ENCODE results near the gene BRSK1.

BRSK1 gene

DNA sequence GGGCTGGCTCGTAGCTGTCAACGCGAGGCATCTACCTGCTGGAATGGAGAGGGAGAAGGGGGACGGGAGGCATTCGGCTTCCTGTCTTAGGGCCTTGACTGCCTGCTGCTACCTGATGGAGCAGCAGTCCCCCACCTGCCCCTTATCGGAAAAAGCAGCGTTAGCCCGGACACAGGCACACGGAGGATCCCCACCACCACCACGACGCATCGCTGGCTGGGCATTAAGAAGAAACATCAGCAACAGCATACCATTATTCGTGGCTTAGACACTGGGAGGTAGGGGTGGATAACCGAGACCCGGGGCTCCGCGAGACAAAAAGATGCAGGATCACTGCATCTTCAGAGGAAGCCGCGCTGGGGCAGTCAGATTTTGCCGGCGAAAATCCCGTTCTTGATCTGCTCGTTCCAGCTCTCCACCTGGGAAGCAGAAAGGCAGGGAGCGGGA lies 69.6 kb downstream of the BRSK1 start:
- DNase-seq (ENCODE audit: low spot score) = no peak

DNA sequence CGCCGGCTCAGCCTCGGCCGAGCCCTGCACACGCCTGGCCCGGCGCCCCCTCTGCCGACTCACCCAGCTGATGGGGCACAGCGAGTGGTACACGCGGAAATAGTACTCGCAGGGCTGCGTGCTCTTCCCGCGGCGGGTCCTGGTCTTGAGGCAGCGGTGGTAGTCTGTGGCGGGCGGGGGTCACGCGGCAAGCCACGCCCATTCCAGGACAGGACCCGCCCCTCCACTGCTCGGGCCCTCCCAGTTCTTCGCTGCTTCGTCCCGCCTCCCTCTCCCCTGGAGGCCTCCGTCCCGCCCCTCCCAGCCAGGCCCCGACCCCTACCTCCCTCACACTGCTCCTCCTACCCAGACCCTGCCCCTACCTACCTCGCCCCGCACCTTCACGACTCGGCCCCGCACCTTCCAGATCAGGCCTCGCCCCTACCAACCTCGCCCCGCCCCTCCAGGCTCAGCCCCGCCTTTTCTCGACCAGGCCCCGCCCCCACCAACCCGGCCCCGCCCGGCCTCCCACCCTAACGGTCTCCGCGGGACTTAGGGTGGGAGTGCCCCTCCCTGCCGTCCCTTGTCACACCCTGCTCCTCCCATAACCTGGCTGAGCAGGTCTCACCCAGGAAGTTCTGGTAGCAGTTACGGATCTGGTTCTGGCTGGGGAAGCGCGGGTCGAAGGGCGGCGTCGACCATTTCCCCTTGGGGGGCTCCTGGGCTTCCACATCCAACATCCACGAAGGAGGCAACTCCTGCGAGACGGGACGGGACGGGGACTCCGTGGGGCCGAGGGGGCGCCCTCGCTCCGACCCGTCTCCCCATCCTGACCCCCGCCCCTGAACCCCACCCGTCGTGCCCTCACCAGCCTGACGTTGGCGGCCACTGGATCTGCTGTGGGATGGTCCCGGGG lies 70.3 kb downstream of the BRSK1 start:
- peak; percentile 60 for DNase-seq (ENCODE audit: low spot score)

DNA sequence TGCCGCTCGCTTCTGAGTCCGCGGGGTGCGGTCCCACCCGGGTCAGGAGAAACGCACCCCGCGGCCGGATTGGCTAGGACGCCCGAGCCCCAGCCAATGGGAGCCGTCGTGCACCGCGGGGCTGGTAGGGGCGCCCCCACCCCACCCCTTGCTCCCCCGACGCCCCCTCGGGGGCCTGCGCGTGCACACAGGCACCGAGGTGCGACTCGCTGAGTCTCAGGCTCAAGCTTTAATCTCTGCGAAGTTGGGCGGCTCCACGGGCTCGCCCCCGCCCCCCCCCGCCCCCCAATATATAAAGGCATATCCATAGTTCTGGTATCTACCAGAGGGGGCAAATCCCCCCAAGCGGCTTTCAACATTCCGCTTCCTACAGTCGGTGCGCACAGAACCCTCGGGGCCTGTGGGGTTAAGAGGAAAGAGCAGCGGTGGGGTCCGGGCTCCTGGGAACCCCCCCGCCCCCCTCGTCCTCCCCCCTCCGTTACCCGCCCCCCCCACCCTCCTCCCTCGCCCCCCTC lies 71.0 kb downstream of the BRSK1 start, which contains the start of gene COX6B2:
COX6B2 (minus strand) TSS at position 22 of the 515 bp plus-strand sequence. CDS start 198 bp downstream, outside the sequence.
- DNase-seq (ENCODE audit: low spot score) = no peak

DNA sequence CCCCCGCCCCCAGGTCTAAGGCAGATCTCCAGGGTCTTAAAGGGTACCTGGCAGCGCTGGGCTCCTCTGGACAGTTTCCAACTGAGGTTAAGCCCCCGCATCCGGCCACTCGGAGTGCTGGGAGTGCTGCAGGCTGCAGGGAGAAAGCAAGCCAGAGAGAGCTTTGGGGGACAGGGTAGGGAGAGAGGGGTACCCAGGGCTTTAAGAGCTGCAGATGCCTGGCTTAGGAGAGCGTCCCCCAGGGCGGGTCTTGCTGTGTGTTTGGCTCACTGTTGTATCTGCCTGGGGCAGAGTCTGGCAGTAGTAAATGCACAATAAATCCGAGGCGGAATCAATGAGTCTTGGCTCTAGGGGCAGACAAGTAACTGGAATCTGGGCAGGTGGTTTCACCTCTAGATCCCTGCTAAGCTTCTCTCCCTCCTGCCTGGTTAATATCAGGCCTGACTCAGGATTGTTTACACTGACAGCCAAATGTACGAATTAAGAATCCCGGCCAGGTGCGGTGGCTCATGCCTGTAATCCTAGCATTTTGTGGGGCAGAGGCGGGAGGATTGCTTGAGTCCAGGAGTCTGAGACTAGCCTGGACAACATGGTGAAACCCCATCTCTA lies 71.5 kb downstream of the BRSK1 start:
- DNase-seq (ENCODE audit: low spot score) = no peak

DNA sequence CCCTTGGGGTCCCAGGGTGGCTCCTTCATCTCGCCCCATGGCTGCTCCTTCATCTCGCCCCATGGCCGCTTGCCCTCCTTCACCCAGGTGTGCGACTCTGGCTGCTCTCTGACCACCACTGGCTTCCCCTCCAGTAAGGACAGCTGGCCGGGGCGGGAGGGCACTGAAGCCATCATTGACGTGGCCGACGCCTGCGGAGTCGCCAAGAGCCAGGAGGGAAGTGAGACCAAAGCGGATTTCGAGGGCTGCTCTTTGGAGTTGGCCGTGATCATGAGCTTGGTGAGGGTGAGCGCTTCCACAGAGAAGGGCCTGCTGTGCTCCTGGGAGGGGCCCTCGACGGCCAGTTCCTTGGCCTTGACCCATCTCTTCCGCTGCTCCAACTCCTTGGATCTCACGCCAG lies 74.7 kb downstream of the BRSK1 start:
- DNase-seq (ENCODE audit: low spot score) = no peak

DNA sequence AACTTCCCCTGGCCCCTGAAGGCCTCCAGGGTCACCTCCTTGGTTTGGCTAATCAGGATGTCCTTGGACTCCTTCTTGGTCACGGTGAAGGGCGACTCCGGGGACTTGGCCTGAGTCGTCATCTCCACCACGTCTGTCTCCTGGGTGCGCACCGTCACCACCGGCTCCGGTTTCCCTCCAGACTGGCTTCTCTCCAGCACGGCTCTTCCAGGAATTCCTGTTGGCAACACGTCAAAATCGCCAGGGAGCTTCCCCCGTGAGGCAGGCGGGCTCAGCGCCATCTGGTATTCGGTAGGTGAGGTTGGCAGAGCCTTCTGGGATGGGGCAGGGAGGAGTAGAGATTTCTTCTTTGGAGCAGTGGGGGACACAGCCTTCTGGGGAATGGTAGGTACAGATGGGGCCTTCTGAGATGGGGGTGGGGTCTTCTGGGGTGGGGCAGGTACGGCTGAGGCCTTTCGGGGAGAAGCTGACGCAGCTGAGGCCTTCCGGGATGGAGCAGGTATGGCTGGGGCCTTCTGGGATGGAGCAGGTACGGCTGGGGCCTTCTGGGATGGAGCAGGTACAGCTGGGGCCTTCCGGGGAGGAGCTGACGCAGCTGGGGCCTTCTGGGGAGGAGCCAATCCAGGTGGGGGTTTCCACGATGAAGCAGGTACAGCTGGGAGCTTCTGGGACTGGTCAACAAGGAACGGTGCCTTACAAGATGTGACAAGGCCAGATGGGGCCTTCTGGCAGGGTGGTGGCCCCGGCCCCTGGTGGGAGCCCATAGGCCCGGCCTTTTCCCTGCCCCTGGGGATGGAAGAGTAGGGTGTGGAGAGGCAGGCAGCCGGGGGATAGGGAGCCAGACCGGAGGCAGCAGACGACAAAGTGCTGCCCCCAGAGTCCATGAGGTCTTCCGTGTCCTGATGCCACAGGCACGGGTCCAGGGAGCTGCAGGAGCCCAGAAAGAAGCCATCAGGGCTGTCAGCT lies 75.4 kb downstream of the BRSK1 start:
- DNase-seq (ENCODE audit: low spot score) = no peak

DNA sequence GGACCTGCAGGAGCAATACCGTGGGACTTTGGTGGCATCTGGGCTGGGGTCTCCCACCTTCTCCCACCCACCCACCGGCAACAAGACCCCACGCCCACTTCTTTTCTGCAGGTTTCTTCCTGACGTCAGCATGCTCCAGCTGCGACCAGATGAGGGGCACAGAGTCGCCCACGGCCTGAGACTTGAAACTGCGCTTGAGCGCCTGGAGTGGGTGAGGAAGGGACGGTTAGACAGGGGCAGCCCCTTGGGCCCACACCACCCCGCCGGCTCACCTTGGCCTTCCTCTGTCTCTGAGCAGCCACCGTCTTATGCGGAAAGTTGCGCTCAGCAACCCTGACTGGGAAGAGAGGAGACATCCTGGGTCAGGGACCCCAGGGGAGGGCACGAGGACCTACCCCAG lies 77.1 kb downstream of the BRSK1 start:
- no peak for DNase-seq (ENCODE audit: low spot score)
